Measurements from ENCODE around the gene RNU4-1.
"Not testable (repeated sequence)": the region's sequence is repeated elsewhere in the genome, so short reads cannot be mapped to it uniquely, and the experiment has no call there.

The RNU4-1 gene

GRCh38 chr12:120257041-120257821 is 35.8 kb downstream of the RNU4-1 start:
- Histone ChIP-seq H3K14ac (ENCODE audit: low read length in 2 of 2) (no peak overlapping the region), H3K18ac (ENCODE audit: low read depth in 1 of 2, low read length in 2 of 2) (no peak overlapping the region), H3K4ac (ENCODE audit: low read depth in 1 of 2, low read length in 2 of 2) (no peak overlapping the region), H2AFZ (ENCODE audit: low read depth, low read length) (no peak overlapping the region), H3K4me2 (ENCODE audit: low read length, poor library complexity, severe bottlenecking) (no peak overlapping the region), H3K27me3 (ENCODE audit: control insufficient read depth in 1 of 2, insufficient read depth in 1 of 2, low read length in 2 of 2) (no peaks in the 10 kb centered on the region), H4K91ac (ENCODE audit: low read length) (no peak overlapping the region), H3K4me1 (ENCODE audit: control insufficient read depth, insufficient read depth, low read depth, low read length) (peaks cover 29% of the 10 kb centered on the region), H3K79me1 (replicated peaks; ENCODE audit: low read length, poor library complexity, severe bottlenecking) (no peaks in the 10 kb centered on the region), H3K23ac (ENCODE audit: low read length in 2 of 2) (no peak overlapping the region), H3K9ac (ENCODE audit: low read length) (peak overlapping the region; percentile 71), H2BK12ac (ENCODE audit: low read length in 2 of 2) (no peak overlapping the region), H3K36me3 (ENCODE audit: control insufficient read depth in 1 of 2, insufficient read depth in 2 of 2, low read depth in 1 of 2, low read length in 2 of 2) (peaks cover 9 to 46% of the 10 kb centered on the region in 2 experiments), H2BK5ac (ENCODE audit: low read depth, low read length, poor library complexity, severe bottlenecking) (no peak overlapping the region), H3K27ac (ENCODE audit: low read length, poor library complexity, severe bottlenecking) (peak overlapping the region; percentile 80), H3K4me3 (ENCODE audit: insufficient read depth in 1 of 2, low read depth in 1 of 2, low read length in 2 of 2) (peak overlapping the region in 1 of 2 experiments; percentile 47), H3K9me3 (ENCODE audit: control insufficient read depth, low read length) (no peaks in the 10 kb centered on the region), H2BK15ac (ENCODE audit: low read depth, poor library complexity, severe bottlenecking) (no peak overlapping the region), H2BK120ac (ENCODE audit: low read depth, low read length) (no peak overlapping the region), H4K8ac (ENCODE audit: low read length) (no peak overlapping the region), H2AK5ac (ENCODE audit: low read length, severe bottlenecking) (peak overlapping the region; percentile 8)
- 91% methylated on average over 9 of the region's 9 CpGs for WGBS
- DNase-seq: no peak

GRCh38 chr12:120254809-120255208 is 38.2 kb downstream of the RNU4-1 start:
- H3K9ac ChIP-seq (ENCODE audit: low read length): no peak overlapping the region
- no peak overlapping the region for H3K14ac ChIP-seq (ENCODE audit: low read length in 2 of 2)
- H3K4me1 ChIP-seq (ENCODE audit: control insufficient read depth, insufficient read depth, low read depth, low read length): peaks cover 29% of the 10 kb centered on the region
- no peak overlapping the region for H2AFZ ChIP-seq (ENCODE audit: low read depth, low read length)
- no peaks in the 10 kb centered on the region for H3K9me3 ChIP-seq (ENCODE audit: control insufficient read depth, low read length)
- peak overlapping the region; percentile 10 for H2AK5ac ChIP-seq (ENCODE audit: low read length, severe bottlenecking)
- 97% methylated on average over 5 of the region's 7 CpGs for WGBS
- no peak overlapping the region for H3K4me3 ChIP-seq (ENCODE audit: insufficient read depth in 1 of 2, low read depth in 1 of 2, low read length in 2 of 2)
- no peak overlapping the region for H3K27ac ChIP-seq (ENCODE audit: low read length, poor library complexity, severe bottlenecking)
- H3K4me2 ChIP-seq (ENCODE audit: low read length, poor library complexity, severe bottlenecking): no peak overlapping the region
- H3K27me3 ChIP-seq (ENCODE audit: control insufficient read depth in 1 of 2, insufficient read depth in 1 of 2, low read length in 2 of 2): no peaks in the 10 kb centered on the region
- no peaks in the 10 kb centered on the region for H3K79me1 ChIP-seq (replicated peaks; ENCODE audit: low read length, poor library complexity, severe bottlenecking)
- H3K36me3 ChIP-seq (ENCODE audit: control insufficient read depth in 1 of 2, insufficient read depth in 2 of 2, low read depth in 1 of 2, low read length in 2 of 2): peaks cover 8 to 37% of the 10 kb centered on the region in 2 experiments
- no peak overlapping the region for H2BK120ac ChIP-seq (ENCODE audit: low read depth, low read length)
- H4K8ac ChIP-seq (ENCODE audit: low read length): no peak overlapping the region
- no peak overlapping the region for H2BK5ac ChIP-seq (ENCODE audit: low read depth, low read length, poor library complexity, severe bottlenecking)
- no peak overlapping the region for H4K91ac ChIP-seq (ENCODE audit: low read length)
- H2BK15ac ChIP-seq (ENCODE audit: low read depth, poor library complexity, severe bottlenecking): no peak overlapping the region
- no peak overlapping the region for H3K23ac ChIP-seq (ENCODE audit: low read length in 2 of 2)
- H3K18ac ChIP-seq (ENCODE audit: low read depth in 1 of 2, low read length in 2 of 2): no peak overlapping the region
- H3K4ac ChIP-seq (ENCODE audit: low read depth in 1 of 2, low read length in 2 of 2): no peak overlapping the region
- H2BK12ac ChIP-seq (ENCODE audit: low read length in 2 of 2): no peak overlapping the region
- DNase-seq: no peak

GRCh38 chr12:120253313-120253712 is 39.7 kb downstream of the RNU4-1 start:
- not testable (repeated sequence) for H2BK5ac ChIP-seq (ENCODE audit: low read depth, low read length, poor library complexity, severe bottlenecking); H4K8ac ChIP-seq (ENCODE audit: low read length)
- WGBS: 98% methylated on average over 5 of the region's 6 CpGs

GRCh38 chr12:120252071-120252906 is 40.7 kb downstream of the RNU4-1 start:
- H3K9ac ChIP-seq (ENCODE audit: low read length): peak overlapping the region; percentile 24
- H2AK5ac ChIP-seq (ENCODE audit: low read length, severe bottlenecking): no peak overlapping the region
- peak overlapping the region in 1 of 2 experiments; percentile 5 for H2BK12ac ChIP-seq (ENCODE audit: low read length in 2 of 2)
- no peak overlapping the region for H2BK15ac ChIP-seq (ENCODE audit: low read depth, poor library complexity, severe bottlenecking)
- H3K36me3 ChIP-seq (ENCODE audit: control insufficient read depth in 1 of 2, insufficient read depth in 2 of 2, low read depth in 1 of 2, low read length in 2 of 2): peaks cover 3 to 42% of the 10 kb centered on the region in 2 experiments
- H2BK120ac ChIP-seq (ENCODE audit: low read depth, low read length): no peak overlapping the region
- no peak for DNase-seq
- peak overlapping the region in 1 of 2 experiments; percentile 51 for H3K18ac ChIP-seq (ENCODE audit: low read depth in 1 of 2, low read length in 2 of 2)
- no peak overlapping the region for H4K91ac ChIP-seq (ENCODE audit: low read length)
- peak overlapping the region; percentile 19 for H4K8ac ChIP-seq (ENCODE audit: low read length)
- no peak overlapping the region for H3K23ac ChIP-seq (ENCODE audit: low read length in 2 of 2)
- no peaks in the 10 kb centered on the region for H3K27me3 ChIP-seq (ENCODE audit: control insufficient read depth in 1 of 2, insufficient read depth in 1 of 2, low read length in 2 of 2)
- H3K9me3 ChIP-seq (ENCODE audit: control insufficient read depth, low read length): no peaks in the 10 kb centered on the region
- H3K27ac ChIP-seq (ENCODE audit: low read length, poor library complexity, severe bottlenecking): no peak overlapping the region
- no peaks in the 10 kb centered on the region for H3K79me1 ChIP-seq (replicated peaks; ENCODE audit: low read length, poor library complexity, severe bottlenecking)
- H3K4me1 ChIP-seq (ENCODE audit: control insufficient read depth, insufficient read depth, low read depth, low read length): peaks cover 31% of the 10 kb centered on the region
- H3K4ac ChIP-seq (ENCODE audit: low read depth in 1 of 2, low read length in 2 of 2): peak overlapping the region in 1 of 2 experiments; percentile 27
- WGBS: 98% methylated on average over 11 of the region's 12 CpGs
- no peak overlapping the region for H3K4me3 ChIP-seq (ENCODE audit: insufficient read depth in 1 of 2, low read depth in 1 of 2, low read length in 2 of 2)
- H2BK5ac ChIP-seq (ENCODE audit: low read depth, low read length, poor library complexity, severe bottlenecking): no peak overlapping the region
- H3K4me2 ChIP-seq (ENCODE audit: low read length, poor library complexity, severe bottlenecking): no peak overlapping the region
- no peak overlapping the region for H3K14ac ChIP-seq (ENCODE audit: low read length in 2 of 2)
- no peak overlapping the region for H2AFZ ChIP-seq (ENCODE audit: low read depth, low read length)

More at GRCh38 chr12:120253313-120253712, 39.7 kb downstream of the RNU4-1 start:
- not testable (repeated sequence) for H3K27ac ChIP-seq (ENCODE audit: low read length, poor library complexity, severe bottlenecking); H3K27me3 ChIP-seq (ENCODE audit: control insufficient read depth in 1 of 2, insufficient read depth in 1 of 2, low read length in 2 of 2); H4K91ac ChIP-seq (ENCODE audit: low read length); H3K18ac ChIP-seq (ENCODE audit: low read depth in 1 of 2, low read length in 2 of 2); H2BK12ac ChIP-seq (ENCODE audit: low read length in 2 of 2); H3K79me1 ChIP-seq (replicated peaks; ENCODE audit: low read length, poor library complexity, severe bottlenecking); H3K9ac ChIP-seq (ENCODE audit: low read length); H3K4me2 ChIP-seq (ENCODE audit: low read length, poor library complexity, severe bottlenecking); H3K14ac ChIP-seq (ENCODE audit: low read length in 2 of 2); H3K4me3 ChIP-seq (ENCODE audit: insufficient read depth in 1 of 2, low read depth in 1 of 2, low read length in 2 of 2); H2AK5ac ChIP-seq (ENCODE audit: low read length, severe bottlenecking); H2AFZ ChIP-seq (ENCODE audit: low read depth, low read length); H2BK15ac ChIP-seq (ENCODE audit: low read depth, poor library complexity, severe bottlenecking); H3K9me3 ChIP-seq (ENCODE audit: control insufficient read depth, low read length); H2BK120ac ChIP-seq (ENCODE audit: low read depth, low read length); H3K23ac ChIP-seq (ENCODE audit: low read length in 2 of 2); DNase-seq; H3K4ac ChIP-seq (ENCODE audit: low read depth in 1 of 2, low read length in 2 of 2)
- Histone ChIP-seq H3K4me1 (ENCODE audit: control insufficient read depth, insufficient read depth, low read depth, low read length) (peaks cover 34% of the 10 kb centered on the region), H3K36me3 (ENCODE audit: control insufficient read depth in 1 of 2, insufficient read depth in 2 of 2, low read depth in 1 of 2, low read length in 2 of 2) (peaks cover 5 to 45% of the 10 kb centered on the region in 2 experiments)
